Breast epithelium (tissue), 3 donors: ENCODE measurements around the gene LEKR1.

Source experiments
- CTCF ChIP-seq, 3 donors: fragments of 450-650 bp; IDR thresholded peaks; one replicate each; pipeline ENCODE4 v1.5.1; 2016 to 2017; ENCODE audit warnings: antibody characterized with exemption in 3 of 3, mild to moderate bottlenecking in 3 of 3, moderate library complexity in 3 of 3
- POLR2A ChIP-seq: fragments of 450-650 bp; IDR thresholded peaks from one replicate; pipeline ENCODE4 v1.6.1; 2016; ENCODE audit warnings: antibody characterized with exemption, mild to moderate bottlenecking, moderate library complexity
- POLR2AphosphoS5 ChIP-seq, 3 donors: sonication (generic); formaldehyde crosslinking; IDR thresholded peaks; one replicate each; pipeline ENCODE4 v1.6.1; 2017; ENCODE audit warnings: antibody characterized with exemption in 3 of 3

GRCh38 chr3:156964577-156964976 lies 138.4 kb downstream of the LEKR1 start:
- TF ChIP-seq POLR2AphosphoS5 (IDR thresholded peaks at IDR 0.05) (no peak), CTCF (IDR thresholded peaks at IDR 0.05) (no peak), POLR2A (no peak)
